HG03575 (cell line): Measurements from ENCODE around the gene LRTM2.

ENCODE experiments used
- ATAC-seq: cut with Tn5 transposase; IDR thresholded peaks from one replicate; pipeline ENCODE4 v1.9.1; 2021; ENCODE audit not compliant: unreplicated experiment, insufficient number of reproducible peaks, low FRiP score; ENCODE audit errors: extremely low read depth

LRTM2 gene

GRCh38 chr12:1797011-1797901 lies 23.1 kb upstream of the LRTM2 start:
- no peak for ATAC-seq

- ATAC-seq = no peak
Observed at GRCh38 chr12:1797991-1798640, 22.2 kb upstream of the LRTM2 start.

- no peak for ATAC-seq
Observed at GRCh38 chr12:1798641-1799020, 21.7 kb upstream of the LRTM2 start.

- no peak for ATAC-seq
Observed at GRCh38 chr12:1799051-1799881, 21.1 kb upstream of the LRTM2 start.

GRCh38 chr12:1799882-1800400 lies 20.4 kb upstream of the LRTM2 start:
- ATAC-seq = no peak

- ATAC-seq = no peak
Observed at GRCh38 chr12:1800401-1801302, 19.7 kb upstream of the LRTM2 start.

GRCh38 chr12:1801303-1801975 lies 18.9 kb upstream of the LRTM2 start:
- no peak for ATAC-seq

GRCh38 chr12:1803736-1804135 lies 16.6 kb upstream of the LRTM2 start:
- no peak for ATAC-seq

- ATAC-seq = no peak
Observed at GRCh38 chr12:1804545-1805332, 15.6 kb upstream of the LRTM2 start.

GRCh38 chr12:1805441-1806081 lies 14.8 kb upstream of the LRTM2 start:
- ATAC-seq = no peak

- no peak for ATAC-seq
Observed at GRCh38 chr12:1806301-1807086, 13.9 kb upstream of the LRTM2 start.

- ATAC-seq = no peak
Observed at GRCh38 chr12:1807087-1807860, 13.1 kb upstream of the LRTM2 start.

- no peak for ATAC-seq
Observed at GRCh38 chr12:1808036-1808797, 12.1 kb upstream of the LRTM2 start.

GRCh38 chr12:1808798-1809480 lies 11.4 kb upstream of the LRTM2 start:
- no peak for ATAC-seq
